Stimulated activated CD8-positive, alpha-beta memory T cell treated with anti-CD3 and anti-CD28 coated beads, Interleukin-2, amount 100 ng/mL, for 1 hour (primary cell): ENCODE results near the gene MAP3K14.

Experiments used
- DNase-seq, 2 donors: peaks; one replicate each; pipeline ENCODE4 v3.0.0-alpha.2; 2020; ENCODE audit warnings: low read depth in 2 of 2

MAP3K14 gene

GRCh38 chr17:45282683-45283644 lies 33.9 kb downstream of the MAP3K14 start:
- no peak for DNase-seq

DNA sequence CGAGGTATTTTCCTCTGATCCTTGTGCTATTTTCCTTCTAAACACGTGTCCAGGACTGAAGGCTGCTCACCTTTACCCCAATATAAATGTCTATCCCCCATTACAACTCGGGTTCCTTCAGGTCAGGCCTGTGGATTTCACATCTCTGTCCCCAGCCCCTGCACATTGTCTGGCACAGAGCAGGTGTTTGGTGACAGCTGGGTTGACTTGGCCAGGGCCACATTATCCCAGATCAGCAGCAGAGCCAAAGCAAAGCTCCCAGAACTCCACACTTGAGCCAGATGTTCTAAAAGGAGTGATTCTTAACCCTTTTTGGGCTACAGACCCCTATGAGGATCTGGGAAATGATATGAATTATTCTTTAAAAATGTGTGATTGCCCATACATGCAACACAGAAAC lies 36.9 kb downstream of the MAP3K14 start:
- no peak for DNase-seq

DNA sequence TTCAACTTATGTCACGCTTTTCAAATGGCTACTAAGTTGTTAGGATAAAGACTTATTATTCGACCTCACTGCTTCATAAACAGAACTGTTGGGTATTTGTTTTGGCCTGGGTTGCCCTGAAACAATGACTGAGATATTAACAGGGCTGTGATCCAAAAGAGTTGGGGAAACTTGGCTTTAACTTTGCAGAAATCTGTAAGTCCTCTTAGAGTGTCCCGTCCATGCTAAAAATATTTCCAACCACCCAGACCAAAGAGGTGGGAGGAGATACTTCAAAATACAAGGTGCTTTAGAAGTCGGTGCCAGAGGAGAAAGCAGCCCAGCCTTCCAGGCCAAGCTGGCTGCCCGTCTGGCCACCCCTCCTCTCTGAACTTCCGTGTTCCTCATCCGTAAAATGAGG lies 38.8 kb downstream of the MAP3K14 start:
- DNase-seq = no peak

- DNase-seq = peak; percentile 78 to 82
Measured at GRCh38 chr17:45277216-45277849, 39.5 kb downstream of the MAP3K14 start.

DNA sequence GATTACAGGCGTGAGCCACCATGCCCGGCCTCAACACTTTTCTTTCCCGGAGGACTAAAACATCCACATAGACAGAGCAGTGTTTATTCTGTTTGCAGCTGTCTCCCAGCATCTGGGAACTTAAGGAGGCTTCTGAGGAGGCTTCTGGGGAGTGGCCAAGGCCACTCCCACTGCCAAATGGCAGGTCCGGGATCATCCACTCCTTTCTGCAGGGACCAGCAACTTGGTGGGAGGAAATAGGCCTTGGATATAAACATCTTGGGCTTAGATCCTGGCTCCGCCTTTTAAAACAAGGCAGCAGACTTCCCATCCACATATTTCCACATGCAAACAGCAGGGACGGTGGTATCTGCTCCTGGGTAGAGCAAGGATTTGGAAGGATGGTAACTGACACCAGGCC lies 40.8 kb downstream of the MAP3K14 start:
- DNase-seq = no peak

DNA sequence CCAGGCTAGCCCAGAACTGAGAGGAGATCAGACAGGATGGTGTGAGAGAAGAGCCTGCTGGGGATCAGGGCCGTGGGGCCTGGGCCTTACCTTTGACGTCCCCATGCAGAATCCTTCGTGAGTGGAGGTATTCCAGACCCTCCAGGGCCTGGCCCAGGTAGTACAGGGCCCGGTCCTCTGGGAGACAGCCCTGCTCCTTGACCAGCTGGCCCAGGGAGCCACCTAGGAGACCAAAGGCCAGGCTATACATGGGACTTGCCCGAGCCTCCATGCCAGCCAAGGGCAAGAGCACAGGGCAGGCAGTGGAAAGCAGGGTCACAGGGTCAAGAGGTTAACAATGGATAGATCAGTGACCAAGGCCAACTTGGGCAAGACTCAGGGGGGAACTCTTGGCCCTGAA lies 42.8 kb downstream of the MAP3K14 start:
- no peak for DNase-seq

DNA sequence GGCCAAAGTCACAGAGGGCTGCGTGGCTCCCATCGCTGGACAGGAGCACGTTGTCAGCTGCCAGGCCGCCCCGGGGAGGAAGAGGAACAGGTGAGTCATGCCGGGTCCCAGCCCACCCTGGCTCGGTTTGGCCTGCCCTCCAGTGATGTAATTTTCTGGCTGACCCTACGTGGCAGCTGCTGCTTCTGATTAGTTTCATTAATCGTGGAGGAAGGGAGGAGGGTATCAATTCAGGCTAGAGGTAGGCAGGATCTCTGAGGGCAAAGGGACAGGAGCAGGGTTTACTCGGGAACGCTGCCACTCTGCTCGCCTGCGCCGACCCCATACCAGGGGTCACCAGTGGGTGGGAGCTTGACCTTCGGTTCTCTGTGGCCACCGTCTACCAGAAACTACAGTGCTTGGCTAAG lies 43.3 kb downstream of the MAP3K14 start:
- no peak for DNase-seq

DNA sequence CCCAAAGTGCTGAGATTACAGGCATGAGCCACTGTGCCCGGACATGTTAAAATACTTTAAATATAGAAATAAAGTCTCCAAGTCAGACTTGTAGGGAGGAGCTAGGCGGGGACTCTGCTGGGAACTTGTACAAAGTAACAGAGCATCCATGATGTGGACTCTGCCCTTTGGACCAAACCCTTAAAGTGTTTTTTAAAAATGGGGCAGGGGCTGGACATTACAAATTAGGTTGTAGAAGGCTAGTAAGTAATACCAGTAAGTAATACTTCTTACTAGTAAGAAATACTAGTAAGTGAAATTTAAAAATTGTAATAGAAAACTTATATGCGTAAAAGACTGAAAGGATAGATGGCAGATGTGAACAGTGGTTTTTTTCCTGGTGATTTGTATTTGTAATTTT lies 45.2 kb downstream of the MAP3K14 start:
- DNase-seq = no peak

- DNase-seq = peak; percentile 21 to 29
Measured at GRCh38 chr17:45270828-45271418, 45.9 kb downstream of the MAP3K14 start.

- no peak for DNase-seq
Measured at GRCh38 chr17:45269912-45270311, 46.9 kb downstream of the MAP3K14 start.

DNA sequence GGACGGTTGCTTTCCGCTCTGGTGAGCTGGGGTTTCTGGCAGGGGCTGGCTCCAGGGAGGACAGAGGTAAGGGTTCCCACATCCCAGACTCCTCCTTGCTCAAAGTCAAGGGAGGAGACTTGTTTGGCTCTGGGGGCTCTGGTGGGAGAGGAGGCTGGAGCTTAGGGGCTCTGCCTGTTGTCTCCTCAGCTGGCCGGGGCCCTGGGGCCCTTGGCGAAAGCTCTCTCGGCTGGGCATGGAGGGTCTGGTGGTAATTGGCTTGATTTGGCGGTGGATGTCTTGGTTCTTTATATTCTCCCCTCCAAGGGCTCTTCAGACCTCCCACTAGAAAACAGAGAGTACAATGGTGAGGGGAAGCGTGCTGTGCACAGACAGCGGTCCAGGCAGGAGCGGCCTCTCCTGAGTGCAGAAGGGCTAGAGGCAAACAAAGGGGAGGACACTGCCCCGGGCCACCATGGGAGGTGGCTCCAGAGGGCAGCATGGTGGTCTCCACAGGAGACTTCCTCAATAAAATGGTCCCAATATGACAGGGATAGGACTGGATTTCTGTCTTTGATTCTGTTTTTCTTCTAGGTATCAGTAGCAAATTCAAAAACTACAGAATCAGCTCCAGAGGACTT lies 49.3 kb downstream of the MAP3K14 start:
- no peak for DNase-seq

GRCh38 chr17:45266372-45266926 lies 50.4 kb downstream of the MAP3K14 start:
- no peak for DNase-seq

- no peak for DNase-seq
Measured at GRCh38 chr17:45265821-45266220, 51.0 kb downstream of the MAP3K14 start.

GRCh38 chr17:45264988-45265387 lies 51.8 kb downstream of the MAP3K14 start:
- no peak for DNase-seq

- no peak for DNase-seq
Measured at GRCh38 chr17:45264430-45264829, 52.4 kb downstream of the MAP3K14 start.

GRCh38 chr17:45263477-45263860 lies 53.4 kb downstream of the MAP3K14 start:
- DNase-seq = no peak

DNA sequence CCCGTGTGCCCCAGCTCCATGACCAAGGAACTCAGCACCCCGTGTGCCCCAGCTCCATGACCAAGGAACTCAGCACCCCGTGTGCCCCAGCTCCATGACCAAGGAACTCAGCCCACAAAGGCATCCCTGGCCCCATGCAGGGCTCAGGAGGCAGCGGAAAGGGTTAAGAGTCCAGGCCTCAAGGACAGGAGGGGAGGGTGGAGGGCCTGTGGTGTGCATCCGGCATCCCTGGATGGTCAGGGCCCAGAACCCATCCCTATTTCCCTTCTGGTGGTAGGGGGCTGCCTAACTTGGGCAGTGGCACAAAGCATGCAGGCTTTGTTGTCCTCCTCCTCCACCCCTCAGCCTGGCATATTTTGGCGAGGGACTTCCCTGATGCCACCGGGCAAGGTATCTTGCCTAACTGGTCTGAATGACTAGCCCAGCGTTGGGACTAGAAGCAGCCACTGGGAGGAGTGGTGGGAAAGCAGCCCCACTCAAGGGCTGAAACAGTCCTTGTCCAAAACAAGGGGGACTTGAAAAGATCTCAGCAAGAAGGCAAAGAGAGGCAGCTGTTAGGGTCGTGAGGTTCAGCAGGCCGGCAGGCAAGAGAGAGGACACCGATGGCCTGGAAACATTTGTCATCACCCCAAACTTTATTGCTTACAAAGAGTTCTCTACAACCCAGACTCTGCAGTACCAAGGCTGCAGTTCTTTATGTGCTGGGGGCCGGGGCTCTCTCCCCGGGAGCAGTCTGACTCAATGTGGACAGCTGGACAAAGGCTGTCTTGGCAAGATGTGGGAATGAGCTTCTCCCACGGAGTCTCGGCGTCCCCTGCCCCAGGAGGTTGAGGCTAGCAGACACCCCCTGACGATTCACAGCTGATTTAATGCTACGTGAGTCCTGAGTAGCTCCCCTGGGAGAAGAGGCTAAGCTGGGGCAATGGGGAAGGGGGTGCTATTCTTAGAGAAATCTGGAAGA lies 54.0 kb downstream of the MAP3K14 start:
- DNase-seq = no peak

- peak; percentile 22 to 46 for DNase-seq
Measured at GRCh38 chr17:45261577-45262515, 55.0 kb downstream of the MAP3K14 start, which contains the start of gene SPATA32. Gene SPATA32, minus strand, starts transcription at chr17:45262094. Its CDS starts 78 bp downstream, at chr17:45262016.

DNA sequence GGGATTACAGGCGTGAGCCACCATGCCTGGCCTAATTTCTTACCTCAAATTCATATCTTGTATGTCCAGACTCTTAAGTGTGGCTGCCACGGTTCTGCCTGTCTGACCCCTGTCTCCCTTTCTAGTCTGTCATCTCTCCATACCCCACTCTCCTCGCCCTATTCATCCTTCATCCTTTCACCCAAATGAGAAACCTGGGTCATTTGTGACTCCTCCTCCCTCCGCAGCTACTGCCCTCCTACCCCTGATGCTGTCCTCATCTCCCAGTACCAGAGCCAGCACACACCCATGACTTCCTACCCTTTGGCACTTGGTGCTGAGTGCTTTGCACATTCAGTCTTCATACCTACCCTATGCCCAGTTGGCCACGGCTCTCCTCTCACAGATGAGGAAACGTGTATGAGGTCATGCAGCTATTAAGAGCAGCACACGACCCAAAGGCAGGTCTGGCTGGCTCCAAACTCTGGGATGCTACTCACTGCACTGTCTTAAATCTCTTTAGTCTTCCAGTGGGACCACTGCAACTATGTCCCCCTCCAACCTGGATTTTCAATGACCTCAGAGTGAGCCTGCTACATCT lies 56.5 kb downstream of the MAP3K14 start:
- DNase-seq = no peak
